RWPE2 (cell line): ENCODE measurements around the gene LIME1.

Source experiments
- ATAC-seq: fragments of 200-7000 bp; cut with Tn5 transposase; 3 replicates; pipeline ENCODE4 v1.9.1; 2021; ENCODE audit warnings: low read depth
- DNase-seq: peaks from one replicate; pipeline ENCODE4 v3.0.0-alpha.2; 2020; ENCODE audit warnings: low spot score
- H3K27ac ChIP-seq: fragments of 450-650 bp; 2 replicates; pipeline ENCODE4 v1.5.1; 2017; ENCODE audit warnings: mild to moderate bottlenecking; ENCODE audit not compliant: poor library complexity, severe bottlenecking
- H3K27me3 ChIP-seq: fragments of 250-450 bp; sonication (Bioruptor Pico); 2 replicates; pipeline ENCODE4 v1.5.1; 2021; ENCODE audit warnings: mild to moderate bottlenecking, moderate library complexity; ENCODE audit not compliant: insufficient read depth, poor library complexity, severe bottlenecking
- H3K36me3 ChIP-seq: fragments of 250-450 bp; sonication (Bioruptor Pico); 2 replicates; pipeline ENCODE4 v1.5.1; 2020; ENCODE audit warnings: low read depth, mild to moderate bottlenecking, moderate library complexity
- H3K4me1 ChIP-seq: fragments of 250-450 bp; sonication (Bioruptor Pico); 2 replicates; pipeline ENCODE4 v1.5.1; 2021; ENCODE audit warnings: mild to moderate bottlenecking, moderate library complexity; ENCODE audit not compliant: insufficient read depth, poor library complexity, severe bottlenecking
- H3K4me3 ChIP-seq: fragments of 250-450 bp; sonication (Bioruptor Pico); 2 replicates; pipeline ENCODE4 v1.5.1; 2021; ENCODE audit warnings: mild to moderate bottlenecking, moderate library complexity; ENCODE audit not compliant: severe bottlenecking
- H3K9me3 ChIP-seq: fragments of 250-450 bp; sonication (Bioruptor Pico); 2 replicates; pipeline ENCODE4 v1.5.1; 2021; ENCODE audit warnings: mild to moderate bottlenecking, moderate library complexity; ENCODE audit not compliant: severe bottlenecking
- TF ChIP-seq, protein P1 (sequence below): fragments of 450-650 bp; IDR thresholded peaks from one replicate; pipeline ENCODE4 v1.5.1; 2017; ENCODE audit warnings: mild to moderate bottlenecking, moderate library complexity; ENCODE audit not compliant: poor library complexity, severe bottlenecking

The LIME1 gene

DNA sequence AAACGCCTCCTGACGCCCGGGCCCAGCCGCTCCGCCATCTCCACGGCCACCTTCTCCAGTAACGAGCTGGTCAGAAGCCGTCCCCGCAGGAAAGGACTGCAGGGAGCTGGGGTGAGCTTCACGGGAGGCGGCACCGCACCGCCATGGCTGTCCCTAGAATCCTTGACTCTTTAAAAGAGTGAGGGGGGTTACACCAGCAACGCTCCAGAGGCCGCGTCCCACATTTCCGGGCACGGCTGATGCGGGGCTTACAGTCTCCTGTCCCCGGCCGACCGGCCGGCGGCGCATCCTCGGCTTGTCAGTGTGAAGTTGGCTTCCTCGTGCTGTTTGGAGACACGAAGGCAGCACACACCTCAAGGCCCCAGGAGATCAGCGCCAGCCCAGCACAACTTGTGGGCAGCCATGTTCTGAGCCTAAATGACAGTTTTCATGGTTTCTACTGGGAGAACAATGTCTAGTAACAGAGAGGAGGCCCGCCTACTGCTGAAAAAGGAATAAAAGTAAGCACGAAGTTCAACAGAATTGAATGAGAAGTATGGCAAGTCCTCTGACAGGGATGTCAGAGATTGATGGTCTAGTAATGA is 33.5 kb downstream of the LIME1 start:
- TF ChIP-seq, protein P1, sequence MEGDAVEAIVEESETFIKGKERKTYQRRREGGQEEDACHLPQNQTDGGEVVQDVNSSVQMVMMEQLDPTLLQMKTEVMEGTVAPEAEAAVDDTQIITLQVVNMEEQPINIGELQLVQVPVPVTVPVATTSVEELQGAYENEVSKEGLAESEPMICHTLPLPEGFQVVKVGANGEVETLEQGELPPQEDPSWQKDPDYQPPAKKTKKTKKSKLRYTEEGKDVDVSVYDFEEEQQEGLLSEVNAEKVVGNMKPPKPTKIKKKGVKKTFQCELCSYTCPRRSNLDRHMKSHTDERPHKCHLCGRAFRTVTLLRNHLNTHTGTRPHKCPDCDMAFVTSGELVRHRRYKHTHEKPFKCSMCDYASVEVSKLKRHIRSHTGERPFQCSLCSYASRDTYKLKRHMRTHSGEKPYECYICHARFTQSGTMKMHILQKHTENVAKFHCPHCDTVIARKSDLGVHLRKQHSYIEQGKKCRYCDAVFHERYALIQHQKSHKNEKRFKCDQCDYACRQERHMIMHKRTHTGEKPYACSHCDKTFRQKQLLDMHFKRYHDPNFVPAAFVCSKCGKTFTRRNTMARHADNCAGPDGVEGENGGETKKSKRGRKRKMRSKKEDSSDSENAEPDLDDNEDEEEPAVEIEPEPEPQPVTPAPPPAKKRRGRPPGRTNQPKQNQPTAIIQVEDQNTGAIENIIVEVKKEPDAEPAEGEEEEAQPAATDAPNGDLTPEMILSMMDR: no peak
- ATAC-seq (no peak), DNase-seq (no peak)
- no peak overlapping the region for H3K27ac ChIP-seq
- no peaks in the 10 kb centered on the region for H3K36me3 ChIP-seq
- H3K27me3 ChIP-seq: peaks cover 10% of the 10 kb centered on the region
- no peaks in the 10 kb centered on the region for H3K4me1 ChIP-seq
- H3K4me3 ChIP-seq: no peak overlapping the region
- H3K9me3 ChIP-seq: no peaks in the 10 kb centered on the region

DNA sequence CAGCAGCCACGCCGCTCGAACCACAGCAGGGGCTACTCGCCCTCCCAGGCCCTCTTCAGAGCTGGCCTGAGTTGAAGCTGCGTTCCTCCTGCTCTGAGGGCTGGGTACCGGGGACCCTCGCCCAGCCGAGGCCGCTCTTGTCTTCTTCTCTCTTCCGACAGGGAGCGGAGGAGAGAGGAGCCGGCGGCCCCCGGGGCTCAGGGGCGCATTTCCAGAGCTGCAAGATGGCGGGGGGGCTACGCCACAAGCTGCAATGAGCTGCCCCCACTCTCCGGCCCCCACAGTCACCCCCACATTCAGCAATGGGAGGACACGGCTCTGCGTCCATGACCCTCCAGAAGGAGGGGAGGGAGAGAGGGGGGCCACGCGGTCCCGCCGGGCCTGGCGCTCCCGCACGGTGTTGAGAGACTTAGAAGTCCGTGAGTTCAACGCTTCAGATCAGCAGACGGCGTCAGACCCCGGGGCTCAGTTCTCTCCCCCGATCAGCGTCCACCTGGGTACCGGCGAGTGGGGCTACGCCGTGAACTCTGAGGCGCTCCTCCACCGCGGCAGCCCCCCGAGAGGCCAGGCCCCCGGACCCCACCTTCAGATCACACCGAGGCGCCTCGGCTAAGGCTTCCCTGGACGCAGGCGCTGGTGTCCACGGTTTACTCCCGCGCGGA is 34.7 kb downstream of the LIME1 start:
- H3K27me3 ChIP-seq: peaks cover 17% of the 10 kb centered on the region
- ATAC-seq (no peak), DNase-seq (no peak)
- H3K4me1 ChIP-seq: no peaks in the 10 kb centered on the region
- TF ChIP-seq, protein P1: no peak
- no peak overlapping the region for H3K4me3 ChIP-seq
- H3K36me3 ChIP-seq: no peaks in the 10 kb centered on the region
- H3K9me3 ChIP-seq: no peaks in the 10 kb centered on the region
- no peak overlapping the region for H3K27ac ChIP-seq

DNA sequence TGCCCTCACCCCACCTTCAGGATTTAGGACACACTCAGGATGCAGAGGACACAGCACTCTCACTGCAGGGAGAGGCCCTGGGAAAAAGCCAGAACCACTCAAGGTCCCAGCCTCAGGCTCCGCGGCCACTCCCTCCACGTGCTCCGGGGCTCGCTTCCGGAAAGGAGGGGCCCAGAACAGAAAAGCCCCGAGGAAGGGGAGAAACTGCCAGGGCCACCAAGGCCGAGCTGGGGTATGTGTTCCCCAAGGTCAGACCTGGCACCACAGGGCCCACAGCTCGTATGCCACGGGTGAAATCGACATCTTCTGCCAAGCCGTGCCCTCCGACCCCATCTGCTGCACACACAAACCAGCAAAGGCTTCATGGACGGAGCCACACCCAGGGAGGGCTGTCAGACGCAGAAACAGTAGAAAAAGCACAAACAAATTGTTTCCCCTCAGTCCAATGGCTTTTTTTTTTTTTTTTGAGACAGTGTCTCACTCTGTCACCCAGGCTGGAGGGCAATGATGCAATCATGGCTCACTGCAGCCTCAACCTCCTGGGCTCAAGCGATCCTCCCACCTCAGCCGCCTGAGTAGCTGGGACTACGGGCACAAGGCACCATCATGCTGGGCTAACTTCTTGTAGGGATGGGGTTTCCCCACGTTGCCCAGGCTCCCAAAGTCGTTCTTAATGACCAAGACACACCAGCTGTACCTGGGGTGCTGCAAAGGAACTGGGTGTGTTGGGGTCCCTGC is 36.5 kb downstream of the LIME1 start:
- TF ChIP-seq, protein P1: no peak
- no peaks in the 10 kb centered on the region for H3K4me1 ChIP-seq
- no peak overlapping the region for H3K4me3 ChIP-seq
- no peak for ATAC-seq
- DNase-seq: no peak
- no peaks in the 10 kb centered on the region for H3K36me3 ChIP-seq
- H3K27ac ChIP-seq: no peak overlapping the region
- H3K9me3 ChIP-seq: no peaks in the 10 kb centered on the region
- H3K27me3 ChIP-seq: peaks cover 17% of the 10 kb centered on the region

DNA sequence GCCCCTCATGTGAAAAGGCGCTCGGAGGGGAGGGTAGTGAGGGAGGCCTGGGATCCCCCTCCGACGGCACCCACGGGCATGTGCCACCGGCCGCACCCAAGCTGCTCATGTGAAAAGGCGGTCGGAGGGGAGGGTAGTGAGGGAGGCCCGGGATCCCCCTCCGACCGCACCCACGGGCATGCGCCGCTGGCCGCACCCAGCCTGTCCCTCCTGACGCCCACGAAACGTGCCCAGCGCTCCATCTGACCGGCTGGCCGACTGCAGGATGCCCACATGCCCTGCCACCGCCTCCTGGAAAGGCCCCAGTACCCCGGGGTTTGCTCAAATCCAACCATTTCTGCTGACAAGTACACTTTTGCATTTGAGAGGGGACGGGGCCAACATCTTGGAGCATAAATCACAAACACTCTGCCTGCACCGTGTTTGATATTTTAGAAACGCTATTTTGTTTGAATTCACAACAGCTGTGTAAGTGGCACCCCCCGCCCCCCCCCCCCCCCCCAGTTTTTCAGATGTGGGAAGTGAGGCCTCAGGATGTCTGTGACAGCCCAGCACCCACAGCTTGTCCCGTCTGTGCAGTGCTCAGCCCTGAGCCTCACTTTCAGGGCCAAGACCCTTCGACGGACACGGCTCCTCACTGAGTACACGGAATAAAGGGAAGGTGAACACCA is 37.2 kb downstream of the LIME1 start:
- Histone ChIP-seq H3K27me3 (peaks cover 17% of the 10 kb centered on the region), H3K9me3 (no peaks in the 10 kb centered on the region), H3K36me3 (no peaks in the 10 kb centered on the region), H3K4me1 (no peaks in the 10 kb centered on the region), H3K27ac (no peak overlapping the region), H3K4me3 (no peak overlapping the region)
- DNase-seq (peak; percentile 84), ATAC-seq (no peak)
- TF ChIP-seq, protein P1: no peak
